Sigmoid colon (tissue), 4 donors: Measurements from ENCODE around the gene LUZP2.

Experiments used
- CTCF ChIP-seq, 4 experiments: fragments of 450-650 bp in 3 of 4; fragments of 200-600 bp in 1 of 4; IDR thresholded peaks; one replicate each; pipeline ENCODE4 v1.5.1; 2016 to 2019; ENCODE audit warnings: antibody characterized with exemption in 4 of 4, mild to moderate bottlenecking in 3 of 4, moderate library complexity in 2 of 4
- EP300 ChIP-seq, 4 donors: sonication (generic); formaldehyde crosslinking; IDR thresholded peaks; one replicate each; pipeline ENCODE4 v1.6.1; 2017; ENCODE audit warnings: antibody characterized with exemption in 4 of 4
- POLR2A ChIP-seq, 2 donors: fragments of 450-650 bp; IDR thresholded peaks; one replicate each; pipeline ENCODE4 v1.6.1; 2016; ENCODE audit warnings: antibody characterized with exemption in 2 of 2, mild to moderate bottlenecking in 2 of 2, moderate library complexity in 2 of 2

- no peak for TF ChIP-seq POLR2A (IDR thresholded peaks at IDR 0.05)
- TF ChIP-seq CTCF (IDR thresholded peaks at IDR 0.05), result no peak
- no peak for TF ChIP-seq EP300 (IDR thresholded peaks at IDR 0.05)
Measured at GRCh38 chr11:24635588-24636290, 138.9 kb downstream of the LUZP2 start.
